NCI-H748 (cell line): ENCODE results near the gene LNX1.
A peak's percentile ranks its signal among the peaks of the same experiment; 100 is the strongest.
"Not testable (repeated sequence)": the region's sequence is repeated elsewhere in the genome, so short reads cannot be mapped to it uniquely, and the experiment has no call there.

Experiments used
- DNase-seq: peaks from one replicate; lab custom pipeline; 2025; ENCODE audit not compliant: unreplicated experiment; lab: John Stamatoyannopoulos, UW

The LNX1 gene

GRCh38 chr4:53476232-53477037 is 114.9 kb downstream of the LNX1 start:
- no peak for DNase-seq

- not testable (repeated sequence) for DNase-seq
Observed at GRCh38 chr4:53466576-53466975, 124.7 kb downstream of the LNX1 start.

GRCh38 chr4:53465891-53466290 is 125.4 kb downstream of the LNX1 start:
- no peak for DNase-seq

GRCh38 chr4:53465281-53465680 is 126.0 kb downstream of the LNX1 start:
- no peak for DNase-seq

- no peak for DNase-seq
Observed at GRCh38 chr4:53463340-53463739, 127.9 kb downstream of the LNX1 start.

- DNase-seq: no peak
Observed at GRCh38 chr4:53461244-53461643, 130.0 kb downstream of the LNX1 start.

GRCh38 chr4:53459548-53459947 is 131.7 kb downstream of the LNX1 start:
- DNase-seq: peak; percentile 1

- DNase-seq: no peak
Observed at GRCh38 chr4:53456178-53456577, 135.1 kb downstream of the LNX1 start.

GRCh38 chr4:53455766-53456165 is 135.5 kb downstream of the LNX1 start:
- peak; percentile 12 for DNase-seq

GRCh38 chr4:53453385-53453784 is 137.9 kb downstream of the LNX1 start:
- no peak for DNase-seq

GRCh38 chr4:53450773-53451172 is 140.5 kb downstream of the LNX1 start:
- no peak for DNase-seq

GRCh38 chr4:53444954-53445353 is 146.3 kb downstream of the LNX1 start:
- no peak for DNase-seq

GRCh38 chr4:53441564-53441963 is 149.7 kb downstream of the LNX1 start:
- no peak for DNase-seq

GRCh38 chr4:53436251-53436650 is 155.0 kb downstream of the LNX1 start:
- DNase-seq: no peak

- DNase-seq: no peak
Observed at GRCh38 chr4:53432528-53433424, 158.5 kb downstream of the LNX1 start.

- no peak for DNase-seq
Observed at GRCh38 chr4:53431052-53431451, 160.2 kb downstream of the LNX1 start.

- DNase-seq: no peak
Observed at GRCh38 chr4:53427366-53427765, 163.9 kb downstream of the LNX1 start.

- no peak for DNase-seq
Observed at GRCh38 chr4:53424280-53424679, 167.0 kb downstream of the LNX1 start.

- no peak for DNase-seq
Observed at GRCh38 chr4:53422367-53422766, 168.9 kb downstream of the LNX1 start.

- no peak for DNase-seq
Observed at GRCh38 chr4:53421791-53422190, 169.5 kb downstream of the LNX1 start.

- no peak for DNase-seq
Observed at GRCh38 chr4:53419208-53419607, 172.1 kb downstream of the LNX1 start.

GRCh38 chr4:53409479-53409878 is 181.8 kb downstream of the LNX1 start:
- not testable (repeated sequence) for DNase-seq
